ENCODE data around the gene S1PR2. TPM values are rescaled to one million over a fixed set of nuclear protein-coding genes. Genes with fewer than 3 reads are reported as not detected.

Gene S1PR2
- polyA plus RNA-seq, 1 experiment = 12.5 TPM

DNA sequence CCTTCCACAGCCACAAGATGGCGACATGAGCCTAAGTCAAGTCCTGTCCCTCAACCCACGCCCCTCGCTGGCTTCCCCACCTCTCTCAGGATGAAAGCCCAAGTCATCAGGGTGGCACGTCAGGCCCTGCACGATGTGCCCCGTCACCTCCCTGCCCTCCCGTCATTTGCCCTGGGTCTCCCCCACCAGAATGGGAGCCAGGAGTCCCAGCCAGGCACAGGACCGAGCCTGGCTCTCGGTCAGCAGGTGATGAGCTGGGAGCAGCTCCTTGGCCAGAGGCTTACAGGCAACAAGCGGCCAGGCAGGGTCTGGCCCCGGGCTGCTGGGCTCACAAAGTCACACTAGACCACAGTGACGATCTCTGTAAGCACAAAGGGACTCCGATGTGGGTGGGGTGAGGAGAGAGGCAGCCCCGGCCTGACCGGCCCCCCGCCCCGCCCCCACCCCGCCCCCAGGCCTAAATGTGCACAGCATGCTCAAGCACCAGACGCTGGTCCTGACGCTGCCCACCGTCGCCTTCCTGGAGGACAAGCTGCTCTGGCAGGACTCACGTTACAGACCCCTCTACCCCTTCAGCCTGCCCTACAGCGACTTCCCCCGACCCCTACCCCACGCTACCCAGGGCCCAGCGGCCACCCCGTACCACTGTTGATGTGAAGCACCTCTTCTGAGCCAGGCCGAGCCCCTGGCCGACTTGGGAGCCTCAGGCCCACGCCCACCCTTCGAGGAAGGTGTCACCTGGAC is 28.2 kb upstream of the S1PR2 start:
- ChIA-PET POLR2A (interaction anchor here (0.6 kb wide), 1 partner anchor 13 kb away, joined by 5 read pairs; no protein-coding TSS in a partner anchor), CTCF (interaction anchor here (0.6 to 7.8 kb wide), 35 partner anchors 9 to 329 kb away, joined by 3 to 86 read pairs (median 4); partner anchors contain the start of genes ICAM1, ICAM5 and TYK2)
- TF ChIP-seq CTCF (IDR thresholded peaks at IDR 0.05; ENCODE audit: insufficient read depth, low read depth, low read length) = peak; percentile 80
- no peak overlapping the region for H3K4me3 ChIP-seq (ENCODE audit: low read depth, low read length)
- H3K27me3 ChIP-seq (ENCODE audit: control insufficient read depth, insufficient read depth, low read length) = no peaks in the 10 kb centered on the region
- DNase-seq (ENCODE audit: low read depth) = no peak
- peaks cover 22% of the 10 kb centered on the region for H3K36me3 ChIP-seq (ENCODE audit: control insufficient read depth, insufficient read depth, low read length)

GRCh38 chr19:10258080-10258710 is 27.1 kb upstream of the S1PR2 start:
- TF ChIP-seq CTCF (IDR thresholded peaks at IDR 0.05; ENCODE audit: insufficient read depth, low read depth, low read length) = no peak
- DNase-seq (ENCODE audit: low read depth) = no peak
- Histone ChIP-seq H3K36me3 (ENCODE audit: control insufficient read depth, insufficient read depth, low read length) (peaks cover 23% of the 10 kb centered on the region), H3K4me3 (ENCODE audit: low read depth, low read length) (no peak overlapping the region), H3K27me3 (ENCODE audit: control insufficient read depth, insufficient read depth, low read length) (no peaks in the 10 kb centered on the region)
- ChIA-PET POLR2A (interaction anchor here (0.6 kb wide), 1 partner anchor 14 kb away, joined by 5 read pairs; no protein-coding TSS in a partner anchor), CTCF (interaction anchor here (0.6 to 7.8 kb wide), 30 partner anchors 8 to 328 kb away, joined by 3 to 86 read pairs (median 4); partner anchors contain the start of genes ICAM1, ICAM5 and TYK2)

GRCh38 chr19:10256970-10257615 is 26.0 kb upstream of the S1PR2 start:
- DNase-seq (ENCODE audit: low read depth) = no peak
- Histone ChIP-seq H3K4me3 (ENCODE audit: low read depth, low read length) (no peak overlapping the region), H3K36me3 (ENCODE audit: control insufficient read depth, insufficient read depth, low read length) (peaks cover 23% of the 10 kb centered on the region), H3K27me3 (ENCODE audit: control insufficient read depth, insufficient read depth, low read length) (no peaks in the 10 kb centered on the region)
- TF ChIP-seq CTCF (IDR thresholded peaks at IDR 0.05; ENCODE audit: insufficient read depth, low read depth, low read length) = no peak
- CTCF ChIA-PET = interaction anchor here (0.6 to 7.8 kb wide), 5 partner anchors 14 to 1352 kb away, joined by 3 to 86 read pairs (median 53); partner anchors contain the start of gene ICAM1
- POLR2A ChIA-PET = no interaction called here

DNA sequence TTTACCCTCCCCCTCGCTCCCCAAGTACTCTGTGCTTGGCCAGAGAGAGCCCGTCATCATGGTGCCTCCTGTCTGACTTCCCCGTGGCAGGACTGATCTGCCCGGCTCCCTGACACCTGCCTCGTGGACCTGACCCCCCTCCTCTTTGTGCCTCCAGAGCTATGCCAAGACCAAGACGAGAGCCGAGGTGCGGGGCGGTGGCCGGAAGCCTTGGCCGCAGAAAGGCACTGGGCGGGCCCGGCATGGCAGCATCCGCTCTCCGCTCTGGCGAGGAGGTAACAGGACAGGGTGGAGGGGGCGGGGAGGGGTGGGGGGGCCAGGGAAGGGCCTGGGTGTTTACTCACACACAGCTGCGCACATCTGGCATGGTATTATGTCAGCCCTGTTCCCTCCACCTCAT is 25.4 kb upstream of the S1PR2 start:
- Histone ChIP-seq H3K4me3 (ENCODE audit: low read depth, low read length) (no peak overlapping the region), H3K36me3 (ENCODE audit: control insufficient read depth, insufficient read depth, low read length) (peaks cover 23% of the 10 kb centered on the region), H3K27me3 (ENCODE audit: control insufficient read depth, insufficient read depth, low read length) (no peaks in the 10 kb centered on the region)
- no peak for DNase-seq (ENCODE audit: low read depth)
- TF ChIP-seq CTCF (IDR thresholded peaks at IDR 0.05; ENCODE audit: insufficient read depth, low read depth, low read length) = no peak
- POLR2A ChIA-PET = no interaction called here
- CTCF ChIA-PET = interaction anchor here (0.6 to 7.8 kb wide), 4 partner anchors 14 to 1353 kb away, joined by 3 to 86 read pairs (median 60); partner anchors contain the start of gene ICAM1

GRCh38 chr19:10255358-10255757 is 24.2 kb upstream of the S1PR2 start:
- no peak for DNase-seq (ENCODE audit: low read depth)
- no peak overlapping the region for H3K4me3 ChIP-seq (ENCODE audit: low read depth, low read length)
- ChIA-PET CTCF (interaction anchor here (0.6 kb wide), 1 partner anchor 159 kb away, joined by 3 read pairs; no protein-coding TSS in a partner anchor), POLR2A (no interaction called here)
- H3K36me3 ChIP-seq (ENCODE audit: control insufficient read depth, insufficient read depth, low read length) = peaks cover 23% of the 10 kb centered on the region
- H3K27me3 ChIP-seq (ENCODE audit: control insufficient read depth, insufficient read depth, low read length) = no peaks in the 10 kb centered on the region
- TF ChIP-seq CTCF (IDR thresholded peaks at IDR 0.05; ENCODE audit: insufficient read depth, low read depth, low read length) = no peak

Data from BJ (cell line).